ENCODE results near the gene DAPL1. TPM values are rescaled to one million over a fixed set of nuclear protein-coding genes. Genes with fewer than 3 reads are reported as not detected.

DAPL1 gene
- total and polyA plus RNA-seq, 2 donors (not counting 1 experiment from before 2014, with no cell fraction given): not detected

DNA sequence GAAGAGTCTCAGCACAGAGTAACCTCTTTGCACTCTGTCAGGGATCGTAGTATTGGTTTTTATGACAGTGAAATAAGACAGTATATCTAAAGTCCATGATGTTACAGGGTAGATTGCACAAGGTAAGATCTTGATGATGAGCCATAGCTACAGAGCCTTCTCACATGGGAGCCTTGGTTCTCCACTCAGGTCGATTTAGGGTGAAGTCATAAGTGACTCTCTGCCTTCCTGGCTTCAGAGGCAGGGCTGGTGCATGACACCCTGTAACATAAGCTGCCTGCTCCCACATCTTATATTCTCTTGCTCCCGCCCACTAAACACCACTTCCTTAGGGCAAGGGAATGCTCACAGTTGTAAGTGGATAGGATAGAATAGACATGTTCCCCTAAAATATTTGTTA lies 13.3 kb downstream of the DAPL1 start:
- Histone ChIP-seq H3K27ac (ENCODE audit: low read length in 2 of 2) (no peak overlapping the region), H3K4me3 (ENCODE audit: control extremely low read depth in 1 of 5, extremely low read depth in 1 of 5, insufficient read depth in 1 of 5, low read depth in 2 of 5, low read length in 4 of 5) (no peak overlapping the region), H2AFZ (ENCODE audit: insufficient read depth, low read depth, low read length, poor library complexity, severe bottlenecking) (no peak overlapping the region), H3K9ac (ENCODE audit: low read length) (no peak overlapping the region), H3K79me2 (ENCODE audit: control insufficient read depth, insufficient read depth, low read length) (no peaks in the 10 kb centered on the region), H3K4me1 (ENCODE audit: control insufficient read depth in 2 of 2, insufficient read depth in 2 of 2, low read length in 2 of 2) (no peaks in the 10 kb centered on the region), H3K4me2 (replicated peaks; ENCODE audit: low read depth, low read length, poor library complexity, severe bottlenecking) (no peak overlapping the region), H4K20me1 (ENCODE audit: control insufficient read depth, insufficient read depth, low read length, poor library complexity, severe bottlenecking) (no peaks in the 10 kb centered on the region), H3K9me3 (ENCODE audit: control extremely low read depth in 1 of 3, control insufficient read depth in 2 of 3, insufficient read depth in 1 of 3, low read length in 2 of 3) (no peaks in the 10 kb centered on the region), H3K27me3 (replicated peaks in 1 of 4; ENCODE audit: control extremely low read depth in 1 of 4, control insufficient read depth in 3 of 4, insufficient read depth in 4 of 4, low read length in 3 of 4) (no peaks in the 10 kb centered on the region), H3K36me3 (replicated peaks in 1 of 2; ENCODE audit: control extremely low read depth in 1 of 2, control insufficient read depth in 1 of 2, extremely low read depth in 1 of 2, insufficient read depth in 2 of 2, low read length in 1 of 2) (no peaks in the 10 kb centered on the region)
- ATAC-seq (ENCODE audit: low read depth): no peak
- H3K27ac Mint-ChIP-seq: no peak overlapping the region
- no peak for DNase-seq
- CTCF ChIA-PET: no interaction called here
- POLR2A ChIA-PET: no interaction called here
- no peak overlapping the region for H3K4me3 Mint-ChIP-seq
- no peak for TF ChIP-seq EZH2 (IDR thresholded peaks at IDR 0.05; ENCODE audit: borderline replicate concordance, insufficient read depth, low read depth, low read length, poor library complexity, severe bottlenecking)
- TF ChIP-seq, protein P1, sequence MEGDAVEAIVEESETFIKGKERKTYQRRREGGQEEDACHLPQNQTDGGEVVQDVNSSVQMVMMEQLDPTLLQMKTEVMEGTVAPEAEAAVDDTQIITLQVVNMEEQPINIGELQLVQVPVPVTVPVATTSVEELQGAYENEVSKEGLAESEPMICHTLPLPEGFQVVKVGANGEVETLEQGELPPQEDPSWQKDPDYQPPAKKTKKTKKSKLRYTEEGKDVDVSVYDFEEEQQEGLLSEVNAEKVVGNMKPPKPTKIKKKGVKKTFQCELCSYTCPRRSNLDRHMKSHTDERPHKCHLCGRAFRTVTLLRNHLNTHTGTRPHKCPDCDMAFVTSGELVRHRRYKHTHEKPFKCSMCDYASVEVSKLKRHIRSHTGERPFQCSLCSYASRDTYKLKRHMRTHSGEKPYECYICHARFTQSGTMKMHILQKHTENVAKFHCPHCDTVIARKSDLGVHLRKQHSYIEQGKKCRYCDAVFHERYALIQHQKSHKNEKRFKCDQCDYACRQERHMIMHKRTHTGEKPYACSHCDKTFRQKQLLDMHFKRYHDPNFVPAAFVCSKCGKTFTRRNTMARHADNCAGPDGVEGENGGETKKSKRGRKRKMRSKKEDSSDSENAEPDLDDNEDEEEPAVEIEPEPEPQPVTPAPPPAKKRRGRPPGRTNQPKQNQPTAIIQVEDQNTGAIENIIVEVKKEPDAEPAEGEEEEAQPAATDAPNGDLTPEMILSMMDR (IDR thresholded peaks at IDR 0.05): no peak
- intact Hi-C loops (cut with micrococcal nuclease): no loop called here
- no peaks in the 10 kb centered on the region for H3K4me1 Mint-ChIP-seq
- WGBS (ENCODE audit: insufficient coverage): 80% methylated on average over 1 of the region's 3 CpGs
- H3K9me3 Mint-ChIP-seq (ENCODE audit: insufficient read depth): no peaks in the 10 kb centered on the region
- peaks cover 19% of the 10 kb centered on the region for H3K27me3 Mint-ChIP-seq

DNA sequence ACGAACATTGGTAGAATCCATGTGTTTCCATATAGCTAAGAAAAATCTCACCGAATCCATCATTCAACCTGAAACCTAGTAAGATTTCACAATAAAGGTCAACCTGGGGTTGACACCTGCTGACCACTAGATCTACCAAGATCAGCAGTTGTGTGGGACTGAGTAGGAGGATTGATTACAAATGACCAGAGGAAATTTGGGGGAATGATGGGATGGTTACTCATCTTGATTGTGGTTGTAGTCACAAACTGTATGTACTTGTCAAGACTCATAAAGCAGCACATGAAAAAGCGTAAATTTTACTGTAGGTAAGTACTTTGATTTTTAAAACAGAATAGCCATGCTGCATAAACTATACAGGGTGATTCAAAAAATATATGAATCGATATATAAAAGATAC lies 14.7 kb downstream of the DAPL1 start:
- no peak overlapping the region for H3K4me2 ChIP-seq (replicated peaks; ENCODE audit: low read depth, low read length, poor library complexity, severe bottlenecking)
- H3K27me3 Mint-ChIP-seq: peaks cover 19% of the 10 kb centered on the region

More for the DNA sequence above, 14.7 kb downstream of the DAPL1 start:
- Histone ChIP-seq H3K9me3 (ENCODE audit: control extremely low read depth in 1 of 3, control insufficient read depth in 2 of 3, insufficient read depth in 1 of 3, low read length in 2 of 3) (no peaks in the 10 kb centered on the region), H3K79me2 (ENCODE audit: control insufficient read depth, insufficient read depth, low read length) (no peaks in the 10 kb centered on the region), H3K36me3 (replicated peaks in 1 of 2; ENCODE audit: control extremely low read depth in 1 of 2, control insufficient read depth in 1 of 2, extremely low read depth in 1 of 2, insufficient read depth in 2 of 2, low read length in 1 of 2) (no peaks in the 10 kb centered on the region), H4K20me1 (ENCODE audit: control insufficient read depth, insufficient read depth, low read length, poor library complexity, severe bottlenecking) (no peaks in the 10 kb centered on the region), H3K4me1 (ENCODE audit: control insufficient read depth in 2 of 2, insufficient read depth in 2 of 2, low read length in 2 of 2) (no peaks in the 10 kb centered on the region), H3K9ac (ENCODE audit: low read length) (no peak overlapping the region), H2AFZ (ENCODE audit: insufficient read depth, low read depth, low read length, poor library complexity, severe bottlenecking) (no peak overlapping the region), H3K4me3 (ENCODE audit: control extremely low read depth in 1 of 5, extremely low read depth in 1 of 5, insufficient read depth in 1 of 5, low read depth in 2 of 5, low read length in 4 of 5) (no peak overlapping the region), H3K27ac (ENCODE audit: low read length in 2 of 2) (no peak overlapping the region), H3K27me3 (replicated peaks in 1 of 4; ENCODE audit: control extremely low read depth in 1 of 4, control insufficient read depth in 3 of 4, insufficient read depth in 4 of 4, low read length in 3 of 4) (no peaks in the 10 kb centered on the region)
- WGBS (ENCODE audit: insufficient coverage): 94% methylated on average over 2 of the region's 4 CpGs
- Mint-ChIP-seq H3K4me1 (no peaks in the 10 kb centered on the region), H3K27ac (no peak overlapping the region), H3K4me3 (no peak overlapping the region), H3K9me3 (ENCODE audit: insufficient read depth) (no peaks in the 10 kb centered on the region)
- TF ChIP-seq, protein P1 (IDR thresholded peaks at IDR 0.05): no peak
- no peak for TF ChIP-seq EZH2 (IDR thresholded peaks at IDR 0.05; ENCODE audit: borderline replicate concordance, insufficient read depth, low read depth, low read length, poor library complexity, severe bottlenecking)
- ChIA-PET CTCF (no interaction called here), POLR2A (no interaction called here)
- ATAC-seq (ENCODE audit: low read depth) (no peak), DNase-seq (no peak)
- intact Hi-C loops (cut with micrococcal nuclease): no loop called here

Data from B cell (primary cell).